PFSK-1 (cell line): Measurements from ENCODE around the gene STARD3.

ENCODE experiments used
- FOXP2 ChIP-seq: optimal IDR thresholded peaks from 2 replicates; pipeline ENCODE3; 2011; ENCODE audit warnings: borderline replicate concordance, control low read depth, inconsistent platforms; ENCODE audit not compliant: insufficient read depth; ENCODE audit errors: extremely low read length, extremely low read depth
- POLR2AphosphoS5 ChIP-seq: IDR thresholded peaks from 2 replicates; pipeline ENCODE4 v1.6.1; 2012; ENCODE audit warnings: low read depth, mild to moderate bottlenecking, control low read depth, low read length, moderate library complexity
- SIN3A ChIP-seq: IDR thresholded peaks from 2 replicates; pipeline ENCODE4 v1.6.1; 2012; ENCODE audit warnings: mild to moderate bottlenecking, low read length, moderate library complexity, borderline replicate concordance; ENCODE audit not compliant: insufficient read depth
- TAF1 ChIP-seq: IDR thresholded peaks from 2 replicates; pipeline ENCODE4 v1.6.1; 2012; ENCODE audit warnings: low read length, control low read depth, borderline replicate concordance; ENCODE audit not compliant: insufficient read depth
- TF ChIP-seq, protein P1 (sequence below), 2 experiments: IDR thresholded peaks; 2 replicates each; pipeline versions ENCODE4 v1.6.1 to v1.8.0; 2011 to 2012; ENCODE audit warnings: low read depth in 2 of 2, low read length in 2 of 2, control low read depth in 1 of 2, inconsistent platforms in 1 of 2, mild to moderate bottlenecking in 1 of 2, moderate library complexity in 1 of 2; ENCODE audit not compliant: insufficient read depth in 1 of 2

STARD3 gene

GRCh38 chr17:39639566-39640458 is 2.9 kb downstream of the STARD3 start:
- TF ChIP-seq POLR2AphosphoS5 (no peak), FOXP2 (no peak), SIN3A (no peak), TAF1 (no peak)
- TF ChIP-seq, protein P1, sequence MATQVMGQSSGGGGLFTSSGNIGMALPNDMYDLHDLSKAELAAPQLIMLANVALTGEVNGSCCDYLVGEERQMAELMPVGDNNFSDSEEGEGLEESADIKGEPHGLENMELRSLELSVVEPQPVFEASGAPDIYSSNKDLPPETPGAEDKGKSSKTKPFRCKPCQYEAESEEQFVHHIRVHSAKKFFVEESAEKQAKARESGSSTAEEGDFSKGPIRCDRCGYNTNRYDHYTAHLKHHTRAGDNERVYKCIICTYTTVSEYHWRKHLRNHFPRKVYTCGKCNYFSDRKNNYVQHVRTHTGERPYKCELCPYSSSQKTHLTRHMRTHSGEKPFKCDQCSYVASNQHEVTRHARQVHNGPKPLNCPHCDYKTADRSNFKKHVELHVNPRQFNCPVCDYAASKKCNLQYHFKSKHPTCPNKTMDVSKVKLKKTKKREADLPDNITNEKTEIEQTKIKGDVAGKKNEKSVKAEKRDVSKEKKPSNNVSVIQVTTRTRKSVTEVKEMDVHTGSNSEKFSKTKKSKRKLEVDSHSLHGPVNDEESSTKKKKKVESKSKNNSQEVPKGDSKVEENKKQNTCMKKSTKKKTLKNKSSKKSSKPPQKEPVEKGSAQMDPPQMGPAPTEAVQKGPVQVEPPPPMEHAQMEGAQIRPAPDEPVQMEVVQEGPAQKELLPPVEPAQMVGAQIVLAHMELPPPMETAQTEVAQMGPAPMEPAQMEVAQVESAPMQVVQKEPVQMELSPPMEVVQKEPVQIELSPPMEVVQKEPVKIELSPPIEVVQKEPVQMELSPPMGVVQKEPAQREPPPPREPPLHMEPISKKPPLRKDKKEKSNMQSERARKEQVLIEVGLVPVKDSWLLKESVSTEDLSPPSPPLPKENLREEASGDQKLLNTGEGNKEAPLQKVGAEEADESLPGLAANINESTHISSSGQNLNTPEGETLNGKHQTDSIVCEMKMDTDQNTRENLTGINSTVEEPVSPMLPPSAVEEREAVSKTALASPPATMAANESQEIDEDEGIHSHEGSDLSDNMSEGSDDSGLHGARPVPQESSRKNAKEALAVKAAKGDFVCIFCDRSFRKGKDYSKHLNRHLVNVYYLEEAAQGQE (IDR thresholded peaks at IDR 0.05; ENCODE audit: insufficient read depth in 1 of 2, low read depth in 2 of 2, low read length in 2 of 2): no peak

DNA sequence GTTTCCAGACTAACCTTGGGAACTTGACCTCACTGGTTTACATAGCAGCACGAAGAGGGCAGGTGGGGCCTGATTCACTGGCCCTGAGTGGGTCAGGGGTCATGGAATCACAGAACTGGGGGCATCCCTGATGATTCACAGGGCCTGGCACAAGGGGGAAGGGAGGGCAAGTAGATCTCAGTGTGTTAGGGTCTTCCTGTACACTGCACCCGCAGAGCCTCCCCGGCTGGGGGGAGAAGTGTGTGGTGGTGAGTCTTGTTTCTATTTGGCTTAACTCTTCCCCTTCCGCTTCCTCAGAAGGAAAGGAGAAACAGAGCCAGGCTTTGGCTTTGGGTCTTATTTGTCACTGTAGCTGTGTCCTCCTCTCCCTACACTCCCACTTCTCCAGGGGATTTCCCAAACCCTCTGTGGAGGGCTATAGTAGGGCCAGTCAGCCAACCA is 3.7 kb downstream of the STARD3 start:
- TF ChIP-seq TAF1: no peak
- TF ChIP-seq FOXP2: no peak
- no peak for TF ChIP-seq SIN3A
- TF ChIP-seq POLR2AphosphoS5: no peak
- TF ChIP-seq, protein P1 (IDR thresholded peaks at IDR 0.05; ENCODE audit: insufficient read depth in 1 of 2, low read depth in 2 of 2, low read length in 2 of 2): no peak

DNA sequence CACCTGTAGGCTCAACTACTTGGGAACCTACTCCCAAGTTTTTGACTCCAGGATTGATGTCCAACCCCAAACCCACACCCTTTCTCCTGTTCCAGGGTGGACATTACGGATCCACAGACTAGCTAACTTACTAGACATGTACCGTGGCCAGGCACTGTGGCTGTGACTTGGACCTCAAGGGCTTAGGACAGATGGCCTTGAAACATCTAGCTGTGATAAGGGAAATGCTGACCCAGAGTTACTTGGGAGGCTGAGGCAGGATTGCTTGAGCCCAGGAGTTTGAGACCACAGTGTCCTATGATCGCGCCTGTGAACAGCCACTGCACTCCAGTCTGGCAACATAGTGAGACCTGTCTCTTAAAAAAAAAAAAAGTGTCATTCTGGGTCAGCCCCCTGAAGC is 4.2 kb downstream of the STARD3 start:
- TF ChIP-seq TAF1 (no peak), FOXP2 (no peak), POLR2AphosphoS5 (no peak), SIN3A (no peak)
- TF ChIP-seq, protein P1 (IDR thresholded peaks at IDR 0.05; ENCODE audit: insufficient read depth in 1 of 2, low read depth in 2 of 2, low read length in 2 of 2): no peak

DNA sequence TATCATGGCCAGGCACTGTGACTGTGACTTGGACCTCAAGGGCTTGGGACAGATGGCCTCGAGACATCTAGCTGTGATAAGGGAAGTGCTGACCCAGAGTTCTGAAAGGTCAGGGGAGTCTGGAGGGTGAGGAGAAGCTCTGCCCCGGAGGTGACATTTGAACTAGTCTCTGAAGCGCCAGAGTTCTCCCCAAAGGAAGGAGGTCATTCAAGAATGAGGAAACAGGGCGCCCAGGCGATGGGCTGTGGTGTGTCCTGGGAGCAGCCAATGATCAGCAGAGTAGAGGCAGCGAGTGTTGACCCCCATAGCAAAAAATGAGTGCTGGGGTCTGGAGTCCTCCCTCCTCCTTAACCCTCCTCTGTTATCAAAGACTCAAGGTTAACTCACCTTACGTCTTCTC is 4.9 kb downstream of the STARD3 start:
- no peak for TF ChIP-seq SIN3A
- TF ChIP-seq TAF1: no peak
- no peak for TF ChIP-seq FOXP2
- no peak for TF ChIP-seq POLR2AphosphoS5
- TF ChIP-seq, protein P1 (IDR thresholded peaks at IDR 0.05; ENCODE audit: insufficient read depth in 1 of 2, low read depth in 2 of 2, low read length in 2 of 2): no peak
